Right lung (tissue), 5 donors: ENCODE data around the gene CLEC4A. TPM values are rescaled to one million over a fixed set of nuclear protein-coding genes. Genes with fewer than 3 reads are reported as not detected.
"Not testable (repeated sequence)": the region's sequence is repeated elsewhere in the genome, so short reads cannot be mapped to it uniquely, and the experiment has no call there.

Source experiments
- DNase-seq, 2 donors: peaks; one replicate each; pipeline ENCODE4 v3.0.0-alpha.2; 2013
- polyA plus RNA-seq, 5 donors: library from polyadenylated mRNA; unstranded; fragments of 120-200 nt; gene quantifications; one replicate each; pipeline versions ENCODE4 v1.2.1 to v1.2.3, GENCODE V29; 2013; ENCODE audit warnings: inconsistent platforms in 1 of 5, low replicate concordance in 1 of 5; ENCODE audit not compliant: insufficient read length in 5 of 5, insufficient read depth in 1 of 5

The CLEC4A gene
- polyA plus RNA-seq, 5 donors = 2.5 to 4.3 (median 2.7) TPM

- DNase-seq = not testable (repeated sequence)
These were observed 10.4 kb downstream of the CLEC4A start for GRCh38 chr12:8133636-8134397.

- DNase-seq = not testable (repeated sequence)
These were observed 11.0 kb downstream of the CLEC4A start for GRCh38 chr12:8134398-8134930.

GRCh38 chr12:8141647-8142046 lies 18.2 kb downstream of the CLEC4A start:
- not testable (repeated sequence) for DNase-seq

GRCh38 chr12:8143261-8143660 lies 19.8 kb downstream of the CLEC4A start:
- no peak for DNase-seq

- peak; percentile 66 to 79 for DNase-seq
These were observed 22.5 kb downstream of the CLEC4A start for GRCh38 chr12:8145754-8146441.

GRCh38 chr12:8146442-8146771 lies 23.0 kb downstream of the CLEC4A start:
- peak in 1 of 2 donors; percentile 2 for DNase-seq

GRCh38 chr12:8154526-8154925 lies 31.1 kb downstream of the CLEC4A start:
- peak in 1 of 2 donors; percentile 3 for DNase-seq

GRCh38 chr12:8156416-8156815 lies 33.0 kb downstream of the CLEC4A start:
- no peak for DNase-seq

- DNase-seq = no peak
These were observed 33.4 kb downstream of the CLEC4A start, which contains the start of gene ZNF705A for GRCh38 chr12:8156845-8157244. ZNF705A (plus strand) TSS chr12:8157015; CDS start chr12:8172626, 15,611 bp downstream.

- no peak for DNase-seq
These were observed 34.2 kb downstream of the CLEC4A start for GRCh38 chr12:8157484-8158198.

GRCh38 chr12:8172911-8173310 lies 49.5 kb downstream of the CLEC4A start:
- not testable (repeated sequence) for DNase-seq

- peak; percentile 55 to 76 for DNase-seq
These were observed 56.7 kb downstream of the CLEC4A start for GRCh38 chr12:8179989-8180585.

- DNase-seq = not testable (repeated sequence)
These were observed 57.9 kb downstream of the CLEC4A start for GRCh38 chr12:8181271-8181670.

GRCh38 chr12:8182923-8183322 lies 59.5 kb downstream of the CLEC4A start:
- DNase-seq = not testable (repeated sequence)

GRCh38 chr12:8183346-8183745 lies 59.9 kb downstream of the CLEC4A start:
- DNase-seq = not testable (repeated sequence)

GRCh38 chr12:8184206-8184605 lies 60.8 kb downstream of the CLEC4A start:
- DNase-seq = not testable (repeated sequence)

- DNase-seq = not testable (repeated sequence)
These were observed 64.7 kb downstream of the CLEC4A start for GRCh38 chr12:8188088-8188487.
